ENCODE results near the gene IL21. TPM values are rescaled to one million over a fixed set of nuclear protein-coding genes. Genes with fewer than 3 reads are reported as not detected.

IL21 gene
- polyA plus RNA-seq, 1 experiment: not detected

DNA sequence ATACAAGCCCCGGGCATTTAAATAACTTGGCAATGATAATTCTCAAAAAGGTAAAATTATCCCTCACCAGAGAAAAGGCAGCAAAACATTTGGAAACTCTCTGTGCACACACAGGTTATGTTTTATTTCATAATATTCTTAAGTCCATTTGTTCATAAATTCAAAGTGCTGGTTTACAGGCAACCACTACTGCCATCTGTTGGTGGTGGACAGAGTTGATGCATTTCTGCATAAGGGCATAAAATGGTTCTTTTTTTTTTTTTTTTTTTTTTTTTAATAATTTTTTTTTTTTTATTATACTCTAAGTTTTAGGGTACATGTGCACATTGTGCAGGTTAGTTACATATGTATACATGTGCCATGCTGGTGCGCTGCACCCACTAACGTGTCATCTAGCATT, 31.5 kb upstream of the IL21 start:
- H3K4me3 ChIP-seq (ENCODE audit: low read depth, low read length): no peak overlapping the region
- TF ChIP-seq CTCF (IDR thresholded peaks at IDR 0.05; ENCODE audit: low read depth, low read length): peak; percentile 77
- no peaks in the 10 kb centered on the region for H3K27me3 ChIP-seq (ENCODE audit: control insufficient read depth, insufficient read depth, low read length)
- no peak overlapping the region for H3K27ac ChIP-seq (ENCODE audit: low read depth, low read length)
- CTCF ChIA-PET: interaction anchor here (0.7 to 1.5 kb wide), 6 partner anchors 10 to 752 kb away, joined by 3 to 5 read pairs (median 4); no protein-coding TSS in a partner anchor
- POLR2A ChIA-PET: no interaction called here
- H3K9me3 ChIP-seq (ENCODE audit: control insufficient read depth, insufficient read depth, low read length): no peaks in the 10 kb centered on the region
- DNase-seq (ENCODE audit: low read depth, low spot score): peak; percentile 44

DNA sequence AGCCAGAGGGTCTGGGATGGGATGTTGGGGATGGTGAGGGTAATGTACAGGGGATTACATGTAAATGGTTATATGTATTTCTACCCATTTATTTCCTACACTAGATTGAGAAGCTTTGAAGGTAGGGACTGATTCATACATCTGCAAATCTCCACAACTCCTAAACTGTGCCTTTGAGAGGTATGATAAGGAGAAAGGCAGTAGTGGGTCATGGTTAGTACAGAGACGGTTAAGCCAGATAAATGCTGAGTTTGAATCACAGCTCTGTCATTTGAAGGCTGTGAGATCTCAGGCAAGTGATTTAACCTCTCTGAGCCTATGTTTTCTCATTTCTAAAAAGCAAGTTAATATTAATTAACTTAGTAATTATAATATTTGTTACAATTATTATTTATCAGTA, 29.3 kb upstream of the IL21 start:
- Histone ChIP-seq H3K9me3 (ENCODE audit: control insufficient read depth, insufficient read depth, low read length) (no peaks in the 10 kb centered on the region), H3K27ac (ENCODE audit: low read depth, low read length) (no peak overlapping the region), H3K4me3 (ENCODE audit: low read depth, low read length) (no peak overlapping the region), H3K27me3 (ENCODE audit: control insufficient read depth, insufficient read depth, low read length) (no peaks in the 10 kb centered on the region)
- POLR2A ChIA-PET: no interaction called here
- no peak for TF ChIP-seq CTCF (IDR thresholded peaks at IDR 0.05; ENCODE audit: low read depth, low read length)
- CTCF ChIA-PET: interaction anchor here (0.7 kb wide), 1 partner anchor 30 kb away, joined by 3 read pairs; no protein-coding TSS in a partner anchor
- DNase-seq (ENCODE audit: low read depth, low spot score): no peak

DNA sequence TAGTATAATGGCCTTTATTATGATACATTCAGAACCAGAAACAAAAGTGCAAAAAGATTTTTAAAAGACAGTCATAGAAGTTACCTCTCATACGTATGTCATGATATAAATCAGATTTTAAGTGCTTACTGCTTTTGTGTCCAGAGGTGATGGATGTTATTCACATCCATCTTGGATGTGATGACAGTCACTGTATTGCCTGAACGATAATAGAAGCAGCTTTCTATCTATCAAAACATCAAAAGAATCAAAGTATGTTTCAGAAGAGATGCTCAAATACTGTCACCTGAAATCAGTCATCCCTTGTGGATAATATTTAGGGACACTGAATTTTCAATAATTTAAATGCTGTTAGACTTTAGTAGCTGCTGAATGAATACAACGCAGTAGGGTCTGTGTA, 26.8 kb upstream of the IL21 start:
- ChIA-PET POLR2A (no interaction called here), CTCF (no interaction called here)

DNA sequence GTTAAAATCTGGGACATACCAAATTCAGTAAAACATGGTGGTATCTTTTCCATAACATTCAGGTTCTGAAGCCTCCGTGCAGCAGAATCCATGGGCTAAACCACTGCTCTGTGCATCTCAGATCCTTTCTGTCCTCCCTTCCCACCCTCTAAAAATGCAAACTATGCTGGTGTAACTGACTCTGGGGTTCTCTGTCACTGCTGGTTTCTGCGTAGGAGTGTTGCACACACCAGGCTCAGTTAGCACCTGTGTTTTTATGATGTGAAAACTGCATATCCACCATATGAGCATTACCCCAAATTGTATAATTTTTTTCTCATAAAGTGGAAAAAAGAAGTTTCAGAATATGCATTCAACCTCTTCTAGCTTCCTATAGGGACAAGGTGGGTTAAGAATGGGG, 22.4 kb upstream of the IL21 start:
- Histone ChIP-seq H3K27ac (ENCODE audit: low read depth, low read length) (no peak overlapping the region), H3K9me3 (ENCODE audit: control insufficient read depth, insufficient read depth, low read length) (no peaks in the 10 kb centered on the region), H3K27me3 (ENCODE audit: control insufficient read depth, insufficient read depth, low read length) (peaks cover 29% of the 10 kb centered on the region), H3K4me3 (ENCODE audit: low read depth, low read length) (no peak overlapping the region)
- no peak for TF ChIP-seq CTCF (IDR thresholded peaks at IDR 0.05; ENCODE audit: low read depth, low read length)
- no peak for DNase-seq (ENCODE audit: low read depth, low spot score)
- ChIA-PET CTCF (no interaction called here), POLR2A (no interaction called here)

More for the DNA sequence above, 26.8 kb upstream of the IL21 start:
- no peak for TF ChIP-seq CTCF (IDR thresholded peaks at IDR 0.05; ENCODE audit: low read depth, low read length)
- Histone ChIP-seq H3K27ac (ENCODE audit: low read depth, low read length) (no peak overlapping the region), H3K4me3 (ENCODE audit: low read depth, low read length) (no peak overlapping the region), H3K27me3 (ENCODE audit: control insufficient read depth, insufficient read depth, low read length) (peaks cover 9% of the 10 kb centered on the region), H3K9me3 (ENCODE audit: control insufficient read depth, insufficient read depth, low read length) (no peaks in the 10 kb centered on the region)
- no peak for DNase-seq (ENCODE audit: low read depth, low spot score)

DNA sequence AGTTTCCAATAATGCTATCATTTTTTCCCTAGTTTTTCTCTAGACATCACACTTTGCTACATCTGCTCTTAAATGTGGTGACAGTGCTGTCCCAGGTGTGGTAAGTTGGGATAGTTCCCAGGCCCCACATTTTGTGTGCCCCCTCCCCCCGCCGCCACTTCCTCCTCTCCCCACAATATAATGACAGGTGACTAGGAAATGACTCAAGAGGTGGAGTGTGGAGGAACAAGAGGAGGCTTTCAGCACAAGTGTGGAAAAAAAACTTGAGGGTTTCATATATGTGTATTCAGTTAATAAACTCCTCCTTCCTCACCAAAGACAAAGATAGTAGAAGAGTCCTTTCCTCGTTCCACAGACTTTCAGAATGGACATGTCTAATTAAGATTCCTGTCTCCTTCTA, 18.3 kb upstream of the IL21 start:
- DNase-seq (ENCODE audit: low read depth, low spot score): no peak
- Histone ChIP-seq H3K27ac (ENCODE audit: low read depth, low read length) (no peak overlapping the region), H3K4me3 (ENCODE audit: low read depth, low read length) (no peak overlapping the region), H3K27me3 (ENCODE audit: control insufficient read depth, insufficient read depth, low read length) (peaks cover 38% of the 10 kb centered on the region), H3K9me3 (ENCODE audit: control insufficient read depth, insufficient read depth, low read length) (no peaks in the 10 kb centered on the region)
- POLR2A ChIA-PET: no interaction called here
- CTCF ChIA-PET: no interaction called here
- no peak for TF ChIP-seq CTCF (IDR thresholded peaks at IDR 0.05; ENCODE audit: low read depth, low read length)

Data from AG04450 (cell line).